ENCODE data around the gene PROSER2.

PROSER2 gene

GRCh38 chr10:11881030-11881476, 57.9 kb downstream of the PROSER2 start:
- TF ChIP-seq, protein P1, sequence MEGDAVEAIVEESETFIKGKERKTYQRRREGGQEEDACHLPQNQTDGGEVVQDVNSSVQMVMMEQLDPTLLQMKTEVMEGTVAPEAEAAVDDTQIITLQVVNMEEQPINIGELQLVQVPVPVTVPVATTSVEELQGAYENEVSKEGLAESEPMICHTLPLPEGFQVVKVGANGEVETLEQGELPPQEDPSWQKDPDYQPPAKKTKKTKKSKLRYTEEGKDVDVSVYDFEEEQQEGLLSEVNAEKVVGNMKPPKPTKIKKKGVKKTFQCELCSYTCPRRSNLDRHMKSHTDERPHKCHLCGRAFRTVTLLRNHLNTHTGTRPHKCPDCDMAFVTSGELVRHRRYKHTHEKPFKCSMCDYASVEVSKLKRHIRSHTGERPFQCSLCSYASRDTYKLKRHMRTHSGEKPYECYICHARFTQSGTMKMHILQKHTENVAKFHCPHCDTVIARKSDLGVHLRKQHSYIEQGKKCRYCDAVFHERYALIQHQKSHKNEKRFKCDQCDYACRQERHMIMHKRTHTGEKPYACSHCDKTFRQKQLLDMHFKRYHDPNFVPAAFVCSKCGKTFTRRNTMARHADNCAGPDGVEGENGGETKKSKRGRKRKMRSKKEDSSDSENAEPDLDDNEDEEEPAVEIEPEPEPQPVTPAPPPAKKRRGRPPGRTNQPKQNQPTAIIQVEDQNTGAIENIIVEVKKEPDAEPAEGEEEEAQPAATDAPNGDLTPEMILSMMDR (IDR thresholded peaks at IDR 0.05), result no peak
- H3K36me3 Mint-ChIP-seq (ENCODE audit: low read depth), result no peaks in the 10 kb centered on the region
- H3K4me1 Mint-ChIP-seq, result peaks cover 35% of the 10 kb centered on the region
- DNase-seq, result no peak
- no peak overlapping the region for H3K4me3 Mint-ChIP-seq
- no peak overlapping the region for H3K27ac Mint-ChIP-seq
- no peaks in the 10 kb centered on the region for H3K27me3 Mint-ChIP-seq (ENCODE audit: low read depth, poor library complexity)
- H3K9me3 Mint-ChIP-seq, result no peaks in the 10 kb centered on the region

GRCh38 chr10:11881477-11882417, 58.6 kb downstream of the PROSER2 start:
- TF ChIP-seq, protein P1 (IDR thresholded peaks at IDR 0.05), result no peak
- H3K4me1 Mint-ChIP-seq, result peaks cover 35% of the 10 kb centered on the region
- no peaks in the 10 kb centered on the region for H3K36me3 Mint-ChIP-seq (ENCODE audit: low read depth)
- no peak overlapping the region for H3K27ac Mint-ChIP-seq
- H3K9me3 Mint-ChIP-seq, result no peaks in the 10 kb centered on the region
- no peak for DNase-seq
- no peak overlapping the region for H3K4me3 Mint-ChIP-seq
- H3K27me3 Mint-ChIP-seq (ENCODE audit: low read depth, poor library complexity), result no peaks in the 10 kb centered on the region

DNA sequence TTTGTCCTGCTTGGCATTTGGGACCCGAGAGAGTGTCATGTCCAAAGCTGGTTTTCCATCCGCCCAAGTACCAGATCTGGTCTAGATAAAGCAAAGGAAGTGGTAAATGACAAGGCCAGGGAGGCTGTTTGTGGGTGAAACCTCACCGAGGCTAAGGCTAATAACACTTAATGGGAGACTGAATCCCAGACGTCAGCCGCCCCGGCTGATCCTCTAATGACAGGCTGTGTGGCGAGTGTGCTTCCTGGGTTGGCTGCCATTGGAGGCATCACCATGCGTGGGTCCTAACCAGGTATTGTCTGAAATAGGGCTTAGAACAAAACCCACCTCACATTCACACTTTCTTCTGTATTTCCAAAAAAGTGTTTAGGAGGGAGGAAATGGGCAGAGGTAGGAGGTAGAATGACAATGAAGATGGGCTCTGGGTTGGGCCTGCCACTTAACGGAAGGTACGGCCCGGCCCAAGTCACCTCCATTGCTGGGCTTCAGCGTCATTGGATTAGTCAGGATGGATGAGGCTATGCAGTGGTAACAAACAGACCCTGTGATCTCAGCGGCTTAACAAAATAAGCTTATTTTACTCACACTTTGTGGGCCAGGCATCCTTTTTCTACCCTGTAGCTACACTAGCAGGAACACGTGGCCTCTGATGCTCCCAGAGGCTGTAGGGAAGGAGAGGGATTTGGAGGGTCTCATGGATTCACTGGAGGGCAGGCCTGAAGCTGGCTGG, 59.7 kb downstream of the PROSER2 start:
- Mint-ChIP-seq H3K27me3 (ENCODE audit: low read depth, poor library complexity) (no peaks in the 10 kb centered on the region), H3K36me3 (ENCODE audit: low read depth) (no peaks in the 10 kb centered on the region), H3K4me3 (no peak overlapping the region), H3K9me3 (no peaks in the 10 kb centered on the region), H3K27ac (no peak overlapping the region), H3K4me1 (peaks cover 30% of the 10 kb centered on the region)
- no peak for DNase-seq
- TF ChIP-seq, protein P1 (IDR thresholded peaks at IDR 0.05), result no peak

GRCh38 chr10:11884706-11885423, 61.7 kb downstream of the PROSER2 start:
- no peaks in the 10 kb centered on the region for H3K36me3 Mint-ChIP-seq (ENCODE audit: low read depth)
- no peak for DNase-seq
- H3K27ac Mint-ChIP-seq, result no peak overlapping the region
- TF ChIP-seq, protein P1 (IDR thresholded peaks at IDR 0.05), result no peak
- H3K4me1 Mint-ChIP-seq, result peaks cover 22% of the 10 kb centered on the region
- H3K4me3 Mint-ChIP-seq, result no peak overlapping the region
- H3K9me3 Mint-ChIP-seq, result no peaks in the 10 kb centered on the region
- H3K27me3 Mint-ChIP-seq (ENCODE audit: low read depth, poor library complexity), result no peaks in the 10 kb centered on the region

DNA sequence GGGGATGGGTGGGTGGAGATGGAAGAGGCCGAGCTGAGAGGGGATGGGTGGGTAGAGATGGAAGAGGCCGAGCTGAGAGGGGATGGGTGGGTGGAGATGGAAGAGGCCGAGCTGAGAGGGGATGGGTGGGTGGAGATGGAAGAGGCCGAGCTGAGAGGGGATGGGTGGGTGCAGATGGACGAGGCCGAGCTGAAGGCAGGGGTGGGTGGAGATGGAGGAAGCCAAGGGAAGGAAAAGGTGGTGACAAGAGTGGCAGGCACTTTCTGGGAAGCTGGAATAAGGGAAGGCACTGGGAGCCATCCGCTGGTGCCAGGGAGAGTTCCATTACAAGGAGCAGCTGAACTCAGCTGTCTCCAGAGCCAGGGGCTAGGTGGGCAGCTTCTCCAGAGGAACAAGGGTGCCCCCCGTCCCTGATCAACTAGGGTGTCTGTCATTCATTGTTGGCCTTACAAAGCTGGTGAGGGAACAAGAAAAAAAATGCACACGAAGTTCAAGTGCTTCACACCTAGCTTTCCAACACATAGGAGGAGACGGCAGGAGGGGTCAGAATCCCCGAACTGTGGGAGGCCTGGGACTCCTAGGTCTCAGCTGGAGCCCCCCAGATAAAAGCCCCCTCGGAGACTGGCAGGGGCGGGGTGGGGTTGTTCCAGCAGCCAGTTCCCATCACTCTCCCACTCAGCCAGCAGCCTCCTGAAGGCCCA, 62.4 kb downstream of the PROSER2 start:
- Mint-ChIP-seq H3K27ac (no peak overlapping the region), H3K4me3 (no peak overlapping the region), H3K4me1 (peaks cover 17% of the 10 kb centered on the region), H3K9me3 (no peaks in the 10 kb centered on the region), H3K36me3 (ENCODE audit: low read depth) (no peaks in the 10 kb centered on the region), H3K27me3 (ENCODE audit: low read depth, poor library complexity) (no peaks in the 10 kb centered on the region)
- no peak for DNase-seq
- TF ChIP-seq, protein P1 (IDR thresholded peaks at IDR 0.05), result no peak
